HG03571 (cell line): ENCODE results near the gene FAM83D.
"Not testable (repeated sequence)": the region's sequence is repeated elsewhere in the genome, so short reads cannot be mapped to it uniquely, and the experiment has no call there.

Source experiments
- ATAC-seq: cut with Tn5 transposase; IDR thresholded peaks from one replicate; pipeline ENCODE4 v1.9.1; 2021; ENCODE audit not compliant: unreplicated experiment

Gene FAM83D

GRCh38 chr20:38962928-38963401 lies 36.7 kb downstream of the FAM83D start:
- ATAC-seq, result no peak

GRCh38 chr20:38963745-38964144 lies 37.5 kb downstream of the FAM83D start:
- ATAC-seq, result no peak

- no peak for ATAC-seq
Observed at GRCh38 chr20:38965264-38965663, 39.0 kb downstream of the FAM83D start.

- ATAC-seq, result no peak
Observed at GRCh38 chr20:38968090-38968489, 41.9 kb downstream of the FAM83D start.

GRCh38 chr20:38969708-38970107 lies 43.5 kb downstream of the FAM83D start:
- ATAC-seq, result no peak

GRCh38 chr20:38970302-38970701 lies 44.1 kb downstream of the FAM83D start:
- no peak for ATAC-seq

GRCh38 chr20:38973107-38973506 lies 46.9 kb downstream of the FAM83D start:
- ATAC-seq, result no peak

GRCh38 chr20:38973645-38974044 lies 47.4 kb downstream of the FAM83D start:
- no peak for ATAC-seq

GRCh38 chr20:38975539-38976120 lies 49.4 kb downstream of the FAM83D start:
- ATAC-seq, result no peak

GRCh38 chr20:38979434-38979833 lies 53.2 kb downstream of the FAM83D start:
- ATAC-seq, result no peak

GRCh38 chr20:38979842-38980241 lies 53.6 kb downstream of the FAM83D start:
- ATAC-seq, result no peak

- ATAC-seq, result no peak
Observed at GRCh38 chr20:38982291-38982690, 56.1 kb downstream of the FAM83D start.

- ATAC-seq, result no peak
Observed at GRCh38 chr20:38985060-38985459, 58.8 kb downstream of the FAM83D start.

- no peak for ATAC-seq
Observed at GRCh38 chr20:38985603-38986170, 59.5 kb downstream of the FAM83D start.

- no peak for ATAC-seq
Observed at GRCh38 chr20:38986663-38987062, 60.4 kb downstream of the FAM83D start.

GRCh38 chr20:38987777-38988176 lies 61.6 kb downstream of the FAM83D start:
- ATAC-seq, result peak; percentile 73

GRCh38 chr20:38990728-38991127 lies 64.5 kb downstream of the FAM83D start:
- no peak for ATAC-seq

GRCh38 chr20:38991814-38992704 lies 65.8 kb downstream of the FAM83D start:
- no peak for ATAC-seq

GRCh38 chr20:38995536-38996044 lies 69.4 kb downstream of the FAM83D start:
- no peak for ATAC-seq

- not testable (repeated sequence) for ATAC-seq
Observed at GRCh38 chr20:38996866-38997265, 70.6 kb downstream of the FAM83D start.

GRCh38 chr20:38997622-38998021 lies 71.4 kb downstream of the FAM83D start:
- ATAC-seq, result peak; percentile 78

- no peak for ATAC-seq
Observed at GRCh38 chr20:38999217-38999616, 73.0 kb downstream of the FAM83D start.
